Kidney capillary endothelial cell (primary cell): ENCODE results near the gene AURKB.

Experiments used
- DNase-seq: peaks from one replicate; pipeline ENCODE4 v3.0.0-alpha.2; 2018; ENCODE audit warnings: low spot score

The AURKB gene

GRCh38 chr17:8161289-8162232 lies 48.8 kb downstream of the AURKB start:
- no peak for DNase-seq

- DNase-seq, result no peak
Measured at GRCh38 chr17:8160741-8161221, 49.6 kb downstream of the AURKB start.

GRCh38 chr17:8160224-8160577 lies 50.2 kb downstream of the AURKB start:
- DNase-seq, result no peak

GRCh38 chr17:8159459-8160223 lies 50.7 kb downstream of the AURKB start:
- DNase-seq, result no peak

GRCh38 chr17:8159032-8159400 lies 51.4 kb downstream of the AURKB start:
- DNase-seq, result no peak

- no peak for DNase-seq
Measured at GRCh38 chr17:8158267-8159031, 51.9 kb downstream of the AURKB start.

- peak; percentile 100 for DNase-seq
Measured at GRCh38 chr17:8156246-8156992, 54.0 kb downstream of the AURKB start.

GRCh38 chr17:8155996-8156245 lies 54.5 kb downstream of the AURKB start:
- no peak for DNase-seq

GRCh38 chr17:8155231-8155995 lies 55.0 kb downstream of the AURKB start:
- DNase-seq, result no peak
